MCF 10A (cell line): ENCODE measurements around the gene HES4. TPM values are rescaled to one million over a fixed set of nuclear protein-coding genes. Genes with fewer than 3 reads are reported as not detected.
"Not testable (repeated sequence)": the region's sequence is repeated elsewhere in the genome, so short reads cannot be mapped to it uniquely, and the experiment has no call there.

ENCODE experiments used
- BruUV-seq: library from RNA; stranded (reverse); fragments of 400-500 nt; replicated peaks from 2 replicates; lab custom pipeline; 2021; lab: Mats Ljungman, UMichigan
- CTCF ChIA-PET: fragments of 300-600 bp; sonication (Branson Sonifier 250); formaldehyde crosslinking; extraction: SDS; loops from one replicate; lab custom pipeline; 2021; ENCODE audit warnings: antibody characterized with exemption, inconsistent platforms; lab: Yijun Ruan, JAX
- POLR2A ChIA-PET: fragments of 300-600, 350-650 bp; sonication (Branson Sonifier 250); formaldehyde crosslinking; extraction: SDS; loops from one replicate; lab custom pipeline; 2020; ENCODE audit warnings: antibody characterized with exemption, inconsistent platforms; lab: Yijun Ruan, JAX
- DNase-seq: peaks from one replicate; pipeline ENCODE4 v3.0.0-alpha.2; 2018; ENCODE audit not compliant: unreplicated experiment
- H3K27ac Mint-ChIP-seq: one replicate; pipeline ENCODE4 v1.8.0; 2022; ENCODE audit warnings: mild to moderate bottlenecking, low read depth, mixed read lengths; ENCODE audit not compliant: unreplicated experiment
- H3K27me3 Mint-ChIP-seq: one replicate; pipeline ENCODE4 v1.8.0; 2022; ENCODE audit warnings: mixed read lengths; ENCODE audit not compliant: insufficient read depth, unreplicated experiment
- H3K36me3 Mint-ChIP-seq: one replicate; pipeline ENCODE4 v1.8.0; 2022; ENCODE audit warnings: mild to moderate bottlenecking, moderate library complexity, mixed read lengths; ENCODE audit not compliant: insufficient read depth, unreplicated experiment
- H3K4me1 Mint-ChIP-seq: one replicate; pipeline ENCODE4 v1.8.0; 2022; ENCODE audit warnings: mixed read lengths; ENCODE audit not compliant: insufficient read depth, unreplicated experiment
- H3K4me3 Mint-ChIP-seq: one replicate; pipeline ENCODE4 v1.8.0; 2022; ENCODE audit warnings: mild to moderate bottlenecking, moderate library complexity, mixed read lengths; ENCODE audit not compliant: unreplicated experiment
- H3K9me3 Mint-ChIP-seq: one replicate; pipeline ENCODE4 v1.8.0; 2022; ENCODE audit warnings: mixed read lengths; ENCODE audit not compliant: unreplicated experiment
- CTCF ChIP-seq: fragments of 200-600 bp; IDR thresholded peaks from one replicate; pipeline ENCODE4 v1.8.0; 2022; ENCODE audit warnings: antibody characterized with exemption, mild to moderate bottlenecking; ENCODE audit not compliant: unreplicated experiment
- intact Hi-C: fragments of 100-400 bp; cut with micrococcal nuclease; formaldehyde crosslinking; loops from 2 replicates; pipeline ENCODE4 v1.14.1; 2022
- total RNA-seq: library from RNA; stranded (reverse); gene quantifications from 2 replicates; pipeline ENCODE4 v1.2.3, GENCODE V29; 2022

Gene HES4
- total RNA-seq, 1 experiment from 2014 or later = 42.1 TPM

GRCh38 chr1:1014799-1015681, 15.1 kb upstream of the HES4 start:
- H3K4me3 Mint-ChIP-seq = no peak overlapping the region
- intact Hi-C loops = no loop called here
- TF ChIP-seq CTCF = peak; percentile 35
- ChIA-PET CTCF (interaction anchor here (0.6 to 7.3 kb wide), 7 partner anchors 9 to 114 kb away, joined by 3 to 65 read pairs (median 4); no protein-coding TSS in a partner anchor), POLR2A (interaction anchor here (1.1 kb wide), 1 partner anchor 49 kb away, joined by 3 read pairs; no protein-coding TSS in a partner anchor)
- no TSS peak for BruUV-seq
- no peak overlapping the region for H3K27ac Mint-ChIP-seq
- DNase-seq = peak; percentile 48
- no peaks in the 10 kb centered on the region for H3K27me3 Mint-ChIP-seq
- H3K36me3 Mint-ChIP-seq = peaks cover 16% of the 10 kb centered on the region
- peaks cover 9% of the 10 kb centered on the region for H3K4me1 Mint-ChIP-seq
- no peaks in the 10 kb centered on the region for H3K9me3 Mint-ChIP-seq

DNA sequence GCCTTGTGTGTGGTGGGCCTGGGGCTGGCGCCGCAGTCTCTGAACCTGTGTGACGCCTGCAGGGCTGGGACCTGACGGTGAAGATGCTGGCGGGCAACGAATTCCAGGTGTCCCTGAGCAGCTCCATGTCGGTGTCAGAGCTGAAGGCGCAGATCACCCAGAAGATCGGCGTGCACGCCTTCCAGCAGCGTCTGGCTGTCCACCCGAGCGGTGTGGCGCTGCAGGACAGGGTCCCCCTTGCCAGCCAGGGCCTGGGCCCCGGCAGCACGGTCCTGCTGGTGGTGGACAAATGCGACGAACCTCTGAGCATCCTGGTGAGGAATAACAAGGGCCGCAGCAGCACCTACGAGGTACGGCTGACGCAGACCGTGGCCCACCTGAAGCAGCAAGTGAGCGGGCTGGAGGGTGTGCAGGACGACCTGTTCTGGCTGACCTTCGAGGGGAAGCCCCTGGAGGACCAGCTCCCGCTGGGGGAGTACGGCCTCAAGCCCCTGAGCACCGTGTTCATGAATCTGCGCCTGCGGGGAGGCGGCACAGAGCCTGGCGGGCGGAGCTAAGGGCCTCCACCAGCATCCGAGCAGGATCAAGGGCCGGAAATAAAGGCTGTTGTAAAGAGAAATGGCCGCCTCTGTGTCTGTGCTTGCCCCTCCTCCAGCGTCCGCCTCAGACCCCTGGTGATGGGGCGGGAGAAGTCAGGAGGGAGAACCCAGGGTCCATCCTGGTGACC, 14.2 kb upstream of the HES4 start:
- Mint-ChIP-seq H3K27ac (peak overlapping the region; percentile 94), H3K4me3 (peak overlapping the region; percentile 91), H3K9me3 (no peaks in the 10 kb centered on the region), H3K36me3 (peaks cover 16% of the 10 kb centered on the region), H3K4me1 (peaks cover 9% of the 10 kb centered on the region), H3K27me3 (no peaks in the 10 kb centered on the region)
- CTCF ChIA-PET = interaction anchor here (0.6 to 7.3 kb wide), 7 partner anchors 8 to 100 kb away, joined by 3 to 65 read pairs (median 4); no protein-coding TSS in a partner anchor
- TF ChIP-seq CTCF = no peak
- POLR2A ChIA-PET = interaction anchor here (0.8 to 1.5 kb wide), 11 partner anchors 8 to 217 kb away, joined by 3 to 6 read pairs (median 4); partner anchors contain the start of genes HES4 and NOC2L
- TSS peak; percentile 76 for BruUV-seq
- intact Hi-C loops = no loop called here
- no peak for DNase-seq

DNA sequence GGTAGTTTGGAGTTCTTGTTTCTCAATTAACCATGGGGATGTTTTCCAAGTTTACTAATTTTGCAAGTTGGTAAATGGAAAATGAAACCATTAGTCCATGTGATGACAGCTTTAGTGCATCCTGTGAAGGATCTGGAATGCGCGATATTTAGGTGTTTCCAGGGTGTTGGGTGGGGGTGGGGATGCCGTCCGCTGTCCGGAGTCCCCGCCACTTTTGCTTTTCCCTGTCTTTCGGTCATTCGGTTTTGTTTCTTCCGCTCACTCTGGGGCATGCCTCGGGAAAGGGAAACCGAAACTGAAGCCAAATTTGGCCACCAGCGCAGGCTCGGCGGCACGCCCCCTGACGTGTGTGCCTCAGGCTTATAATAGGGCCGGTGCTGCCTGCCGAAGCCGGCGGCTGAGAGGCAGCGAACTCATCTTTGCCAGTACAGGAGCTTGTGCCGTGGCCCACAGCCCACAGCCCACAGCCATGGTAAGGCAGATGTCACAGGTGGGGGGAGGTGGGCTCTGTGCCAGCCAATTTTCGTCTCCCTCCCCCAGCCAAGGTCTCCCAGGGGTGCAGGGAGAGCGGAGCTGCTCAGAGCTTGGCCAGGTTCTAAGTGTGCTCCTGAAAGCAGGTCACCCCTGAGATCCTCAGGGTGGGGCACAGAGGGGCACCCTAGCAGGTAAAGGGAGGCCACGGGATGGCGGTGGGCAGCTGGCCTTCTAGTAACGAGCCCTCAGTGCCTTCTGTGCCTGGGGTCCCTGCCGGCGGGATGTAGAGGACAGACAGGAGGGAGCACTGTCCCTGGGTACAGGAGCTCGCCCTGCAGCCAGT, 13.4 kb upstream of the HES4 start, which contains the start of gene ISG15:
TSS of gene ISG15 (plus strand) at position 393 of the 817 bp plus-strand sequence. CDS start at position 470, 77 bp downstream.
- POLR2A ChIA-PET = interaction anchor here (0.8 to 1.5 kb wide), 12 partner anchors 8 to 394 kb away, joined by 3 to 6 read pairs (median 4); partner anchors contain the start of genes HES4, MRPL20 and NOC2L
- H3K27me3 Mint-ChIP-seq = no peaks in the 10 kb centered on the region
- TF ChIP-seq CTCF = no peak
- intact Hi-C loops = no loop called here
- H3K9me3 Mint-ChIP-seq = no peaks in the 10 kb centered on the region
- peak within 1 kb of the TSS; percentile 94 for H3K27ac Mint-ChIP-seq
- CTCF ChIA-PET = interaction anchor here (0.6 to 7.3 kb wide), 4 partner anchors 11 to 55 kb away, joined by 3 to 65 read pairs (median 12); no protein-coding TSS in a partner anchor
- peaks cover 16% of the 10 kb centered on the region for H3K36me3 Mint-ChIP-seq
- peak within 1 kb of the TSS; percentile 91 for H3K4me3 Mint-ChIP-seq
- peak; percentile 85 for DNase-seq
- peaks cover 9% of the 10 kb centered on the region for H3K4me1 Mint-ChIP-seq
- no TSS peak for BruUV-seq

DNA sequence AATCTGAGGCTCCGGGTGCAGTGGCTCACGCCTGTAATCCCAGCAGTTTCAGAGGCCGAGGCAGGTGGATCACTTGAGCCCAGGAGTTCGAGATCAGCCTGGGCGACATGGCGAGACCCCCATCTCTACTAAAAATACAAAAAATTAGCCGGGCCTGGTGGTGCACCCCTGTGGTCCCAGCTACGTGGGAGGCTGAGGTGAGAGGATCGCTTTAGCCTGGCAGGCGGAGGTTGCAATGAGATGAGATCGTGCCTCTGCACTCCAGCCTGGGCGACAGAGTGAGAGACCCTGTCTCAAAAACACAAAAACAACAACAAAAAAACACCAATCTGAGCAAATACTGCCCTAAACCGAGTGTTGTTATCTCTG, 12.8 kb upstream of the HES4 start:
- H3K9me3 Mint-ChIP-seq, DNase-seq, intact Hi-C loops, H3K27me3 Mint-ChIP-seq, H3K4me1 Mint-ChIP-seq: not testable (repeated sequence)
- BruUV-seq = TSS peak; percentile 62
- peaks cover 16% of the 10 kb centered on the region for H3K36me3 Mint-ChIP-seq
- peak overlapping the region; percentile 94 for H3K27ac Mint-ChIP-seq
- CTCF ChIA-PET = interaction anchor here (1.8 to 7.3 kb wide), 3 partner anchors 11 to 51 kb away, joined by 5 to 65 read pairs (median 18); no protein-coding TSS in a partner anchor
- H3K4me3 Mint-ChIP-seq = peak overlapping the region; percentile 91
- POLR2A ChIA-PET = interaction anchor here (0.9 to 1.5 kb wide), 8 partner anchors 8 to 395 kb away, joined by 3 to 6 read pairs (median 4); partner anchors contain the start of genes HES4 and MRPL20
